K562 (cell line): ENCODE data around the gene RNF167. TPM values are rescaled to one million over a fixed set of nuclear protein-coding genes. Genes with fewer than 3 reads are reported as not detected.

Experiments
- ATAC-seq: fragments of 200-7000 bp; cut with Tn5 transposase; 3 replicates; pipeline ENCODE4 v1.9.1; 2020; ENCODE audit warnings: moderate library complexity
- BruUV-seq: library from RNA; stranded (reverse); fragments of 400-500 nt; replicated peaks from 2 replicates; lab custom pipeline; 2021; lab: Mats Ljungman, UMichigan
- CTCF ChIA-PET: fragments of 300-600 bp; formaldehyde crosslinking; extraction: SDS; loops from one replicate; lab custom pipeline; 2021; ENCODE audit warnings: low intra/inter-chr PET ratio; lab: Yijun Ruan, JAX
- POLR2A ChIA-PET: fragments of 300-600, 350-650 bp; sonication (Branson Sonifier 250); formaldehyde crosslinking; extraction: SDS; loops from one replicate; lab custom pipeline; 2021; ENCODE audit warnings: antibody characterized with exemption, inconsistent platforms; lab: Yijun Ruan, JAX
- DNase-seq, 4 experiments: peaks; one replicate each; pipeline versions ENCODE4 v3.0.0 to v3.0.0-alpha.2; 2011 to 2018; ENCODE audit warnings: low spot score in 3 of 4, mixed read lengths in 3 of 4; ENCODE audit errors: extremely low read depth in 1 of 4
- FAIRE-seq: peaks from 2 replicates; lab custom pipeline; 2011; peaks lifted over from hg19 to GRCh38; lab: Jason Lieb, UNC
- H2AFZ ChIP-seq: 2 replicates; pipeline ENCODE4 v1.6.0; 2011; ENCODE audit warnings: low read depth, low read length, control low read depth, inconsistent platforms
- H3K27ac ChIP-seq: fragments of 200-600 bp; 3 replicates; pipeline ENCODE4 v1.8.0; 2011; ENCODE audit warnings: low read depth, mild to moderate bottlenecking, control low read depth, inconsistent platforms, low read length, moderate library complexity, mixed read lengths; ENCODE audit errors: extremely low read depth
- H3K27me3 ChIP-seq, 2 experiments: fragments of 300-600 bp in 1 of 2; 2 replicates in 1 of 2; 3 replicates in 1 of 2; pipeline versions ENCODE4 v1.6.0 to v1.8.0; 2011; ENCODE audit warnings: inconsistent platforms in 2 of 2, low read length in 2 of 2, mild to moderate bottlenecking in 1 of 2, mixed read lengths in 1 of 2, moderate library complexity in 1 of 2; ENCODE audit not compliant: control insufficient read depth in 2 of 2, insufficient read depth in 2 of 2
- H3K36me3 ChIP-seq: fragments of 300-600 bp; 3 replicates; pipeline ENCODE4 v1.8.0; 2011; ENCODE audit warnings: mild to moderate bottlenecking, low read length, inconsistent platforms; ENCODE audit not compliant: control insufficient read depth, insufficient read depth
- H3K4me1 ChIP-seq, 2 experiments: fragments of 200-600 bp in 1 of 2; replicated peaks in 1 of 2; 2 replicates in 1 of 2; 3 replicates in 1 of 2; pipeline versions ENCODE4 v1.5.1 to v1.8.0; 2011; ENCODE audit warnings: inconsistent platforms in 2 of 2, low read length in 2 of 2, mild to moderate bottlenecking in 1 of 2, mixed read lengths in 1 of 2, moderate library complexity in 1 of 2; ENCODE audit not compliant: control insufficient read depth in 2 of 2, insufficient read depth in 2 of 2
- H3K4me2 ChIP-seq: 2 replicates; pipeline ENCODE4 v1.6.1; 2011; ENCODE audit warnings: low read length, control low read depth, inconsistent platforms, mixed read lengths; ENCODE audit not compliant: insufficient read depth
- H3K4me3 ChIP-seq: fragments of 200-600 bp; sonication (generic), shearing (Covaris generic); 2 replicates; pipeline ENCODE4 v1.5.1; 2016; ENCODE audit warnings: control low read depth, inconsistent platforms
- H3K79me2 ChIP-seq: fragments of 200-600 bp; 3 replicates; pipeline ENCODE4 v1.8.0; 2011; ENCODE audit warnings: low read length, inconsistent platforms; ENCODE audit not compliant: control insufficient read depth, insufficient read depth
- H3K9ac ChIP-seq, 2 experiments: 2 replicates each; pipeline versions ENCODE4 v1.6.0 to v1.6.1; 2011; ENCODE audit warnings: low read depth in 2 of 2, low read length in 2 of 2, control low read depth in 1 of 2, inconsistent platforms in 1 of 2, mild to moderate bottlenecking in 1 of 2, mixed read lengths in 1 of 2; ENCODE audit not compliant: insufficient read depth in 1 of 2
- H3K9me1 ChIP-seq: one replicate; pipeline ENCODE4 v1.6.0; 2011; ENCODE audit warnings: inconsistent platforms, mild to moderate bottlenecking, low read length, moderate library complexity; ENCODE audit not compliant: control insufficient read depth, insufficient read depth
- H3K9me3 ChIP-seq: replicated peaks from 2 replicates; pipeline ENCODE4 v1.5.1; 2011; ENCODE audit warnings: low read depth, low read length, inconsistent platforms; ENCODE audit not compliant: control insufficient read depth, insufficient read depth
- H4K20me1 ChIP-seq: replicated peaks from 2 replicates; pipeline ENCODE4 v1.6.1; 2011; ENCODE audit warnings: low read length, inconsistent platforms, mixed read lengths; ENCODE audit not compliant: control insufficient read depth, insufficient read depth
- ARNT ChIP-seq, 2 experiments: fragments of 450-650 bp; IDR thresholded peaks; 2 replicates each; pipeline ENCODE4 v1.6.1; 2016; ENCODE audit warnings: mild to moderate bottlenecking in 1 of 2
- BDP1 ChIP-seq: IDR thresholded peaks from 3 replicates; pipeline ENCODE4 v1.6.1; 2011; ENCODE audit not compliant: insufficient read length, insufficient read depth
- CCAR2 ChIP-seq: fragments of 200-400 bp; formaldehyde crosslinking; IDR thresholded peaks from 2 replicates; pipeline ENCODE4 v1.6.1; 2017; ENCODE audit warnings: mild to moderate bottlenecking, low read depth, low read length
- ELK3 ChIP-seq: fragments of 450-650 bp; formaldehyde crosslinking; IDR thresholded peaks from 2 replicates; pipeline ENCODE4 v1.4.0; 2020; ENCODE audit warnings: mild to moderate bottlenecking
- EP300 ChIP-seq: IDR thresholded peaks from 2 replicates; pipeline ENCODE4 v1.6.1; 2012; ENCODE audit warnings: low read length, improper control_type of control experiment
- IRF1 ChIP-seq: sonication (generic); formaldehyde crosslinking; IDR thresholded peaks from 2 replicates; pipeline ENCODE4 v1.8.0; 2022; ENCODE audit warnings: missing genetic modification reagents, mild to moderate bottlenecking, borderline replicate concordance
- MXI1 ChIP-seq: IDR thresholded peaks from 2 replicates; pipeline ENCODE4 v1.6.1; 2011; ENCODE audit warnings: low read depth, mild to moderate bottlenecking, improper control_type of control experiment, low read length
- POU5F1 ChIP-seq: fragments of 150-350 bp; IDR thresholded peaks from 2 replicates; pipeline ENCODE4 v1.6.1; 2014; ENCODE audit warnings: borderline replicate concordance, low read length, low read depth, mild to moderate bottlenecking; ENCODE audit not compliant: partially characterized antibody
- PTTG1 ChIP-seq: fragments of 450-650 bp; IDR thresholded peaks from 2 replicates; pipeline ENCODE4 v1.6.1; 2016; ENCODE audit warnings: low read depth, mild to moderate bottlenecking, missing genetic modification characterization, missing compliant biosample characterization
- SMARCB1 ChIP-seq: IDR thresholded peaks from 2 replicates; pipeline ENCODE4 v1.6.1; 2011; ENCODE audit warnings: improper control_type of control experiment, low read depth; ENCODE audit not compliant: insufficient read length
- ZNF280A ChIP-seq: fragments of 450-650 bp; IDR thresholded peaks from 2 replicates; pipeline ENCODE4 v1.6.1; 2018; ENCODE audit warnings: mild to moderate bottlenecking, low read depth; ENCODE audit not compliant: partially characterized antibody
- WGBS: fragments of 100-300 bp; shearing (Covaris generic); methylation state at CpG from one replicate; pipeline ENCODE4 v1.1.6; 2016; ENCODE audit warnings: low coverage, mixed read lengths; ENCODE audit not compliant: insufficient coverage; ENCODE audit errors: missing lambda C conversion rate; 5-methylcytosine and 5-hydroxymethylcytosine counted together
- in situ Hi-C: fragments of 300-500 bp; cut with MboI; formaldehyde crosslinking; loops from 4 replicates; pipeline ENCODE4 v1.15.0; 2018; ENCODE audit warnings: inconsistent platforms, mixed read lengths
- intact Hi-C: fragments of 100-400 bp; cut with micrococcal nuclease; formaldehyde crosslinking; loops from 2 replicates; pipeline ENCODE4 v1.14.2; 2022
- polyA plus RNA-seq, 8 experiments: library from polyadenylated mRNA; depleted of rRNA in 4 of 8; stranded (reverse) in 5 of 8; unstranded in 3 of 8; fragments of >200 nt; fragmentation: Nextera tagmentation in 2 of 8; fragmentation: Illumina TruSeq in 1 of 8; extraction: Ambion mirVana in 2 of 8; extraction: Trizol in 1 of 8; gene quantifications; 2 replicates each; pipeline versions ENCODE4 v1.2.1 to v1.2.3, GENCODE V29; 2011 to 2014; ENCODE audit warnings: inconsistent platforms in 1 of 8, missing spikeins in 1 of 8
- total RNA-seq, 7 experiments: library from RNA; depleted of rRNA in 6 of 7; stranded (reverse); fragments of >200 nt in 6 of 7; fragmentation: Illumina TruSeq in 2 of 7; extraction: Trizol in 2 of 7; gene quantifications; 2 replicates each; pipeline versions ENCODE4 v1.2.1 to v1.2.3, GENCODE V29; 2011 to 2021; ENCODE audit warnings: low replicate concordance in 1 of 7
- TF ChIP-seq, protein P1 (sequence below): sonication (generic); formaldehyde crosslinking; IDR thresholded peaks from 2 replicates; pipeline ENCODE4 v1.8.0; 2022; ENCODE audit warnings: mild to moderate bottlenecking, missing genetic modification reagents
- TF ChIP-seq, protein P2 (sequence below): fragments of 250-450 bp; sonication (Bioruptor Pico); IDR thresholded peaks from 2 replicates; pipeline ENCODE4 v1.5.0; 2021; ENCODE audit warnings: mild to moderate bottlenecking, borderline replicate concordance

Gene RNF167
- total and polyA plus RNA-seq, 9 of the 15 experiments (the other 6 are each of a cell fraction or from before 2014, with no cell fraction given): 16.5 to 143 (median 45.5) TPM

DNA sequence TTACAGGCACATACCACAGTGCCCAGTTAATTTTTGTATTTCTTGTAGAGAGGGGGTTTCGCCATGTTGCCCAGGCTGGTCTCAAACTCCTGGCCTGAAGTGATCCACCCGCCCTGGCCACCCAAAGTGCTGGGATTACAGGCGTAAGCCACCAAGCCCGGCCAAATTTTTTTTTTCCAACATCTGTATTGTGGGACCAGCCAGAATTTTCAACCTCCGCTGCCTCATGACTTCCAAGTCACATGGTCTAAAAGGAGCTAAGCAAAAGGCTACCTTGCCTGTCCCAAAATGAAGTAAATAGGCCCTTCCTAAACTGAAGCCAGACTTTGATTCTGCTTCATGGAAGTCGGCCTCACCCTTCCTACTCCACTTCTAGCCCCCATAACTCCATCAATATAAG is 31.8 kb downstream of the RNF167 start:
- in situ Hi-C loops: no loop called here
- 100% methylated on average over 3 of the region's 6 CpGs for WGBS
- CTCF ChIA-PET: interaction anchor here (0.6 kb wide), 1 partner anchor 271 kb away, joined by 3 read pairs; no protein-coding TSS in a partner anchor
- TF ChIP-seq PTTG1 (tag) (no peak), IRF1 (CRISPR knock-in tag) (no peak), EP300 (no peak), ELK3 (CRISPR knock-in tag) (no peak), MXI1 (no peak), SMARCB1 (no peak), POU5F1 (no peak), ZNF280A (no peak), ARNT (IDR thresholded peaks at IDR 0.05) (no peak), BDP1 (no peak), CCAR2 (no peak)
- TF ChIP-seq, protein P1, sequence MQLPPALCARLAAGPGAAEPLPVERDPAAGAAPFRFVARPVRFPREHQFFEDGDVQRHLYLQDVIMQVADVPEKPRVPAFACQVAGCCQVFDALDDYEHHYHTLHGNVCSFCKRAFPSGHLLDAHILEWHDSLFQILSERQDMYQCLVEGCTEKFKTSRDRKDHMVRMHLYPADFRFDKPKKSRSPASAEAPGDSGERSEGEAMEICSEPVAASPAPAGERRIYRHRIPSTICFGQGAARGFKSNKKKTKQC (CRISPR knock-in tag): no peak
- TF ChIP-seq, protein P2, sequence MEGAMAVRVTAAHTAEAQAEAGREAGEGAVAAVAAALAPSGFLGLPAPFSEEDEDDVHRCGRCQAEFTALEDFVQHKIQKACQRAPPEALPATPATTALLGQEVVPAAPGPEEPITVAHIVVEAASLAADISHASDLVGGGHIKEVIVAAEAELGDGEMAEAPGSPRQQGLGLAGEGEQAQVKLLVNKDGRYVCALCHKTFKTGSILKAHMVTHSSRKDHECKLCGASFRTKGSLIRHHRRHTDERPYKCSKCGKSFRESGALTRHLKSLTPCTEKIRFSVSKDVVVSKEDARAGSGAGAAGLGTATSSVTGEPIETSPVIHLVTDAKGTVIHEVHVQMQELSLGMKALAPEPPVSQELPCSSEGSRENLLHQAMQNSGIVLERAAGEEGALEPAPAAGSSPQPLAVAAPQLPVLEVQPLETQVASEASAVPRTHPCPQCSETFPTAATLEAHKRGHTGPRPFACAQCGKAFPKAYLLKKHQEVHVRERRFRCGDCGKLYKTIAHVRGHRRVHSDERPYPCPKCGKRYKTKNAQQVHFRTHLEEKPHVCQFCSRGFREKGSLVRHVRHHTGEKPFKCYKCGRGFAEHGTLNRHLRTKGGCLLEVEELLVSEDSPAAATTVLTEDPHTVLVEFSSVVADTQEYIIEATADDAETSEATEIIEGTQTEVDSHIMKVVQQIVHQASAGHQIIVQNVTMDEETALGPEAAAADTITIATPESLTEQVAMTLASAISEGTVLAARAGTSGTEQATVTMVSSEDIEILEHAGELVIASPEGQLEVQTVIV (CRISPR knock-in tag): no peak

More for the DNA sequence above, 31.8 kb downstream of the RNF167 start:
- Histone ChIP-seq H3K27me3 (no peaks in the 10 kb centered on the region), H3K79me2 (peaks cover 12% of the 10 kb centered on the region; the same call in 2 of the 3 replicates), H3K9me1 (no peaks in the 10 kb centered on the region), H2AFZ (no peak overlapping the region), H3K27ac (no peak overlapping the region), H4K20me1 (no peaks in the 10 kb centered on the region), H3K4me2 (no peak overlapping the region), H3K4me1 (peaks cover 17 to 22% of the 10 kb centered on the region in 2 experiments), H3K9ac (peak overlapping the region in 1 of 2 experiments; percentile 45; a peak in 1 of 4 replicates), H3K9me3 (no peaks in the 10 kb centered on the region), H3K36me3 (peaks cover 69% of the 10 kb centered on the region; the same call in 2 of the 3 replicates), H3K4me3 (no peak overlapping the region)
- DNase-seq: no peak
- POLR2A ChIA-PET: no interaction called here
- intact Hi-C loops: no loop called here
- no TSS peak for BruUV-seq
- ATAC-seq: no peak
- no peak for FAIRE-seq
